Measurements from ENCODE around the gene ISY1. TPM values are rescaled to one million over a fixed set of nuclear protein-coding genes. Genes with fewer than 3 reads are reported as not detected.

ISY1 gene
- total and polyA plus RNA-seq, 8 donors = 5.4 to 31.5 (median 13.2) TPM

GRCh38 chr3:129184396-129184657, 23.5 kb upstream of the ISY1 start:
- no peaks in the 10 kb centered on the region for H3K27me3 ChIP-seq
- H3K27ac ChIP-seq = peak overlapping the region; percentile 94 to 100 (median 100)
- peak overlapping the region; percentile 74 to 96 (median 87) for H3K4me3 ChIP-seq
- no peaks in the 10 kb centered on the region for H3K9me3 ChIP-seq
- peaks cover 29 to 54% (median 40%) of the 10 kb centered on the region in 4 donors for H3K4me1 ChIP-seq
- TF ChIP-seq POLR2A (IDR thresholded peaks at IDR 0.05) (no peak), POLR2AphosphoS5 (IDR thresholded peaks at IDR 0.05) (no peak), EP300 (IDR thresholded peaks at IDR 0.05) (no peak), CTCF (IDR thresholded peaks at IDR 0.05) (no peak)
- whole genome bisulfite sequencing, 5 donors = 0 to 5% (median 2%) methylated on average over 5 of the region's 5 CpGs
- peak in 1 of 2 donors; percentile 66 for DNase-seq
- no peaks in the 10 kb centered on the region for H3K36me3 ChIP-seq
- intact Hi-C loops (cut with DNase I; ENCODE audit: low total_unique reads) = no loop called here

- intact Hi-C loops (cut with DNase I; ENCODE audit: low total_unique reads) = no loop called here
- peak within 1 kb of the TSS; percentile 74 to 96 (median 87) for H3K4me3 ChIP-seq
- H3K4me1 ChIP-seq = peaks cover 34 to 60% (median 45%) of the 10 kb centered on the region in 4 donors
- 0 to 1% (median 1%) methylated on average over 32 to 83 of the region's 83 CpGs for WGBS, 5 donors
- peak within 1 kb of the TSS; percentile 99 to 100 (median 100) for H3K27ac ChIP-seq
- peak in 2 of 4 donors; percentile 68 to 88 for TF ChIP-seq POLR2A (IDR thresholded peaks at IDR 0.05)
- TF ChIP-seq CTCF (IDR thresholded peaks at IDR 0.05) = no peak
- no peak for TF ChIP-seq EP300 (IDR thresholded peaks at IDR 0.05)
- TF ChIP-seq POLR2AphosphoS5 (IDR thresholded peaks at IDR 0.05) = peak; percentile 95 to 99 (median 98)
- peaks cover 3 to 5% (median 4%) of the 10 kb centered on the region in 4 donors for H3K36me3 ChIP-seq
- no peaks in the 10 kb centered on the region for H3K27me3 ChIP-seq
- peak; percentile 96 to 99 for DNase-seq
- H3K9me3 ChIP-seq = no peaks in the 10 kb centered on the region
Observed at GRCh38 chr3:129183569-129184395, 22.9 kb upstream of the ISY1 start, which contains the start of gene CNBP. Gene CNBP (minus strand): TSS chr3:129183896. CDS start chr3:129171757, 12,139 bp downstream.

GRCh38 chr3:129182390-129183185, 21.7 kb upstream of the ISY1 start:
- peak overlapping the region; percentile 99 to 100 (median 100) for H3K27ac ChIP-seq
- WGBS, 5 donors = 0 to 1% (median 1%) methylated on average over 22 to 24 of the region's 24 CpGs
- intact Hi-C loops (cut with DNase I; ENCODE audit: low total_unique reads) = no loop called here
- peaks cover 10 to 15% (median 11%) of the 10 kb centered on the region in 4 donors for H3K36me3 ChIP-seq
- H3K4me1 ChIP-seq = peaks cover 46 to 72% (median 56%) of the 10 kb centered on the region in 4 donors
- peak in 1 of 2 donors; percentile 42 for DNase-seq
- TF ChIP-seq EP300 (IDR thresholded peaks at IDR 0.05) (no peak), CTCF (IDR thresholded peaks at IDR 0.05) (no peak), POLR2AphosphoS5 (IDR thresholded peaks at IDR 0.05) (no peak), POLR2A (IDR thresholded peaks at IDR 0.05) (no peak)
- H3K9me3 ChIP-seq = no peaks in the 10 kb centered on the region
- peak overlapping the region; percentile 74 to 96 (median 87) for H3K4me3 ChIP-seq
- no peaks in the 10 kb centered on the region for H3K27me3 ChIP-seq

- peak overlapping the region in 4 of 5 donors; percentile 99 to 100 (median 100) for H3K27ac ChIP-seq
- H3K36me3 ChIP-seq = peaks cover 10 to 21% (median 17%) of the 10 kb centered on the region in 4 donors
- DNase-seq = no peak
- peaks cover 54 to 79% (median 64%) of the 10 kb centered on the region in 4 donors for H3K4me1 ChIP-seq
- no peaks in the 10 kb centered on the region for H3K27me3 ChIP-seq
- intact Hi-C loops (cut with DNase I; ENCODE audit: low total_unique reads) = no loop called here
- peak overlapping the region; percentile 74 to 96 (median 87) for H3K4me3 ChIP-seq
- no peak for TF ChIP-seq EP300 (IDR thresholded peaks at IDR 0.05)
- TF ChIP-seq CTCF (IDR thresholded peaks at IDR 0.05) = no peak
- TF ChIP-seq POLR2A (IDR thresholded peaks at IDR 0.05) = no peak
- TF ChIP-seq POLR2AphosphoS5 (IDR thresholded peaks at IDR 0.05) = no peak
- H3K9me3 ChIP-seq = no peaks in the 10 kb centered on the region
- 3 to 11% (median 6%) methylated on average over 3 of the region's 3 CpGs for WGBS, 5 donors
Observed at GRCh38 chr3:129181819-129182218, 21.0 kb upstream of the ISY1 start.

Measured in stomach (tissue), 9 donors.